ENCODE results near the gene STAB2.

STAB2 gene

DNA sequence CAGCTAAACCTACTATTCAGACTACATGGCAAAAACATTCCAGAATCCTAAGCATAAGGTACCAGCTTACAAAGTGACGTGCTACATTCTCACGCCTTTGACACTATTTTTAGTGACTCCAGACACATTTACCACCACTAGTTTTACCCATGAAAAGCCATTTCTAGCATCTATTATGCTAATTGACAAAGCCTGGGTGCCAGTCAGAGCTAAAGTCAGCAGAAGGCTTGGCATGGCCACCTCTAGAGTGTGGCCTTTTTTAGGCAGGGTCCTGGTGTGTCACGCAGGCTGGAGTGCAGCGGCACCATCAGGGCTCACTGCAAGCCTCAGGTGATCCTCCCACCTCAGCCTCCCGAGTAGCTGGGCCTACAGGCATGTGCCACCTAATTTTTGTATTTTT is 178.2 kb downstream of the STAB2 start:
- no peak overlapping the region for H3K27ac ChIP-seq (ENCODE audit: low read depth, low read length)
- no peaks in the 10 kb centered on the region for H3K9me3 ChIP-seq (ENCODE audit: control insufficient read depth, insufficient read depth, low read length)
- no peak overlapping the region for H3K9ac ChIP-seq (ENCODE audit: low read depth, low read length)
- H3K36me3 ChIP-seq (ENCODE audit: control insufficient read depth, insufficient read depth, low read length), result peaks cover 11% of the 10 kb centered on the region
- H3K27me3 ChIP-seq (ENCODE audit: control insufficient read depth, insufficient read depth, low read length), result no peaks in the 10 kb centered on the region
- H3K4me3 ChIP-seq (ENCODE audit: low read depth, low read length), result no peak overlapping the region
- H3K4me1 ChIP-seq (ENCODE audit: control insufficient read depth, insufficient read depth, low read length), result peaks cover 11% of the 10 kb centered on the region; the same call in 1 of the 2 replicates

DNA sequence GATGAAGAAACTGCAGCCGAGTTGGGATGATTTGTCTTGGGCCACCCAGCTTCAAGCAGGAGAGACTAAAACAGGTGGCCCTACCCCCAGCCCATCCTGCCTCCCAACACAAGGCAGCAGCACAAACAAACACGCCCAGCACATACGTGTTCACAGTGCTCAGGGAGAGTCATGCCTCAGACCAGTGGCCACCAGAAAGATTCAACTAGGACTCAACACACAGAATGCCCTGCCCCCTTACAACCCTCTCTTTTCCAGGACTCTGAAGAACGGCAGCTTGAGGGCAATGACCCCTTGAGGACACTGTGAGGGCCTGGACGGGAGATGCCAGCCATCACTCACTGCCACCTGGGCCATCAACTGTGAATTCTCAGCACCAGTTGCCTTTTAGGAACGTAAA is 179.0 kb downstream of the STAB2 start:
- Histone ChIP-seq H3K27me3 (ENCODE audit: control insufficient read depth, insufficient read depth, low read length) (no peaks in the 10 kb centered on the region), H3K36me3 (ENCODE audit: control insufficient read depth, insufficient read depth, low read length) (peaks cover 14% of the 10 kb centered on the region), H3K4me1 (ENCODE audit: control insufficient read depth, insufficient read depth, low read length) (peaks cover 11% of the 10 kb centered on the region; the same call in 1 of the 2 replicates), H3K27ac (ENCODE audit: low read depth, low read length) (no peak overlapping the region), H3K4me3 (ENCODE audit: low read depth, low read length) (no peak overlapping the region), H3K9ac (ENCODE audit: low read depth, low read length) (no peak overlapping the region), H3K9me3 (ENCODE audit: control insufficient read depth, insufficient read depth, low read length) (no peaks in the 10 kb centered on the region)

DNA sequence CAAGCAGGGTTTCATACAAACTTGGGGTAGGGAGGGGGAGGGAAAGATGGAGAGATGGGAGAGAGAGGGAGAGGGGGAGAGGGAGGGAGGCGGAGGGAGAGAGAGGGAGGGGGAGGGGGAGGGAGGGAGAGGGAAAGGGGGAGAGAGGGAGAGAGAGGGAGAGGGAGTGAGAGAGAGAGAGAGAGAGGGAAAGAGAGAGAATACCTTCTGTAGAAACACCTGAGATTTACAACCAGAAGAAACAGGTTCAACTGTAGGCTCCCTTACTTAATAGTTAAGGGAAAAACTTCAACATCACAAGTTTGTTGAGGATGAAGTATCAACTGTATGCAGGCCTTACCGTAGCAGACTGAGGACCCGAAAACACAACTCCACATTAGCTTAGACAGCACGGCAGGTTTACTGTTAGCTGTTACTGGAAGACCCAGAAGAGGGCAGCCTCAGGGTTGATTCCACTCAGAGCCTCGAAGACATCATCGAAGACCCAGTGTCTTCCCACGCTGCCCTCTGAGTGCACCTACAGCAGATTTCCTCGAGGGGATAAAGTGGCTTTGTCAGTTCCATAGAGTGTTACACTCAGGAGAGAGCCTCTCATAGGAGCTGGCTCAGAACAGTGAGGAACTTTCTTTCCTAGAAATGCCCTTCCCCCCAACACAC is 181.5 kb downstream of the STAB2 start:
- Histone ChIP-seq H3K9ac (ENCODE audit: low read depth, low read length) (no peak overlapping the region), H3K9me3 (ENCODE audit: control insufficient read depth, insufficient read depth, low read length) (no peaks in the 10 kb centered on the region), H3K27me3 (ENCODE audit: control insufficient read depth, insufficient read depth, low read length) (no peaks in the 10 kb centered on the region), H3K27ac (ENCODE audit: low read depth, low read length) (no peak overlapping the region), H3K4me3 (ENCODE audit: low read depth, low read length) (no peak overlapping the region), H3K4me1 (ENCODE audit: control insufficient read depth, insufficient read depth, low read length) (peaks cover 15% of the 10 kb centered on the region; the same call in 1 of the 2 replicates), H3K36me3 (ENCODE audit: control insufficient read depth, insufficient read depth, low read length) (peaks cover 10% of the 10 kb centered on the region)

DNA sequence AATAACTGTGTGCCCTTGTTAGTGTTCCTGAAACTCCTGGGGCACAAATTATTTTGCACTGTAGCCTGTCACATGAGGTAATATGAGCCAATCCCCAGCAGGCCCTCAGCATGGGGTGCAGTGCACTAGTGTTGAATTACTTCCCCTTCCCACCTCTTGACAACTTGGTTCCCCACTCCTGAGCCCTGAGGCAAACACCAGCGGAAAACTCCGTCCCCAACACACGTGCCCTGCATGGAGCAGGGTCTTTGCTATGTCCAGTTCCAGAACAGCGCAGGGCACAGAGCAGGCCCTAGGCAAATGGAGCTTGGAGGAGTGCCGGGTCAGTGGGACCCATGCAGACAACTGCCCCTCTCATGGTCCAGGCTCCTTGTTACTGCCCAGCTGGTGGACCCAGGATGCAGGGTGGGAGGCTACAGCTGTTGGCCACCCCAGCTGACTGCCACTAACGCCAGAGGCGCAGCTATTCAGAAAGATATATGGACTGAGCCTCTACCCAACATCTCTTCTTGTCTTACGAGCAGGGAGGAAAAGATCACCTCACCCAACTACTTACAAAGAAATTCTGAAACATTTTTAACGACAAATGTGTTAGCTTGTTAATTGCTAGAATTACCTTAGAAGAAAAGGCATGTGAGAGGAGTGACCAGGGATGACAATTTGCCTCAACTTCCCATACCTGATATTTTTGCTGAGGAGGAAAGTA is 182.3 kb downstream of the STAB2 start:
- Histone ChIP-seq H3K27me3 (ENCODE audit: control insufficient read depth, insufficient read depth, low read length) (no peaks in the 10 kb centered on the region), H3K9me3 (ENCODE audit: control insufficient read depth, insufficient read depth, low read length) (no peaks in the 10 kb centered on the region), H3K36me3 (ENCODE audit: control insufficient read depth, insufficient read depth, low read length) (peaks cover 10% of the 10 kb centered on the region), H3K27ac (ENCODE audit: low read depth, low read length) (no peak overlapping the region), H3K9ac (ENCODE audit: low read depth, low read length) (no peak overlapping the region), H3K4me1 (ENCODE audit: control insufficient read depth, insufficient read depth, low read length) (peaks cover 15% of the 10 kb centered on the region; the same call in 1 of the 2 replicates), H3K4me3 (ENCODE audit: low read depth, low read length) (no peak overlapping the region)

DNA sequence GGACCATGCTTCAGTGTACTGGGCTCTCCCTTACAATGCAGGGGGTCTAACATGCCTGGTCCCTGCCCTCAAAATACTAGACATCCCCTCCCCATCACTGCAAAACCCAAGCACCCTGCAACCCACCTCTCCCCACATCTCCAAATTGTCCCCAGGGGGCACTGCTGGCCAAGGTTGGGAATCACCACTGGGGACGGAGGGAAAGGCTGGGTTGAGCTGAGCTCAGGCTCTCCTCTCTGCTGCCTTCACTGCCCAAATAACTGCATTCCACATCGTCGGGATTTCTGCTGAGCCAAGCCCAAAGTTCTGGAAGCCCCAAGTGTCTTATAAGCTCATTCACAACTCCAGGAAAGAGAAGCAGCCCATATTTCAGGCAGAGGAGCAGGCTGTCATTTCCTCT is 184.4 kb downstream of the STAB2 start:
- Histone ChIP-seq H3K27ac (ENCODE audit: low read depth, low read length) (no peak overlapping the region), H3K4me1 (ENCODE audit: control insufficient read depth, insufficient read depth, low read length) (peaks cover 15% of the 10 kb centered on the region; the same call in 1 of the 2 replicates), H3K27me3 (ENCODE audit: control insufficient read depth, insufficient read depth, low read length) (no peaks in the 10 kb centered on the region), H3K4me3 (ENCODE audit: low read depth, low read length) (no peak overlapping the region), H3K9ac (ENCODE audit: low read depth, low read length) (no peak overlapping the region), H3K36me3 (ENCODE audit: control insufficient read depth, insufficient read depth, low read length) (peaks cover 13% of the 10 kb centered on the region), H3K9me3 (ENCODE audit: control insufficient read depth, insufficient read depth, low read length) (no peaks in the 10 kb centered on the region)

DNA sequence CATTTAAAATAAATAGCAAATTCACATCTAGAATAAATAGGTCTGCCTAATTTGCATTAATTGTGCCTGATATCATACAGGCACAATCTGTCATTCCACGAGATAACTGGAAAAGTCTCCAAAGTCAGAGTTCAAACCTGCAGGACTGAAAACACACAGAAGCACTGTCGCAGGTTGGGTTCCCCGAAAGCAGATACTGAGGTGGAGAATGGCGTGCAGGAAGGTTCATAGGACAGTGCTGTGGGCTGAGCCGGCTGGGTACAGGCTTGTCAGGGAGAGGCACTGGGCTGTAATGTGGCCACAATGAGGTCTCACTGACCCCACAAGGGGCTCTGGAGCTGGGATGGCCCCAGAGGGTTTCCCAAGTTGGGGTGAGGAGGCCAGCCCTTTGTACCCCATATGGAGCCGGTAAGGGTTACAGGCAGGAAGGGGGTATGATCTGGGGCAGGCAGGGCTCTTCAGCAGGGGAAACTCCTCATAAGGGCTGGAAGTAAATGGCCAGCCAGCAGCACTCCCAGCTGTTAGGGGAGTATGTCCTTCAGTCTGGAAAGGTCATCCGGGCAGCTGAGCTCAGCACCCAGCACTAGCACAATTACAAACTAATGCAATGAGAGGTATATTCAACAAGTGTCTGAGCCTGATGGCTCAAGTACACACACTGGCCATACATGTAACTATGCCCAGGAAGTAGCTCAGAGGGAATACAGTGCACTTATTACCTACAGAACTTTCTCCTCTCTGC is 185.5 kb downstream of the STAB2 start:
- Histone ChIP-seq H3K4me3 (ENCODE audit: low read depth, low read length) (no peak overlapping the region), H3K27ac (ENCODE audit: low read depth, low read length) (no peak overlapping the region)

DNA sequence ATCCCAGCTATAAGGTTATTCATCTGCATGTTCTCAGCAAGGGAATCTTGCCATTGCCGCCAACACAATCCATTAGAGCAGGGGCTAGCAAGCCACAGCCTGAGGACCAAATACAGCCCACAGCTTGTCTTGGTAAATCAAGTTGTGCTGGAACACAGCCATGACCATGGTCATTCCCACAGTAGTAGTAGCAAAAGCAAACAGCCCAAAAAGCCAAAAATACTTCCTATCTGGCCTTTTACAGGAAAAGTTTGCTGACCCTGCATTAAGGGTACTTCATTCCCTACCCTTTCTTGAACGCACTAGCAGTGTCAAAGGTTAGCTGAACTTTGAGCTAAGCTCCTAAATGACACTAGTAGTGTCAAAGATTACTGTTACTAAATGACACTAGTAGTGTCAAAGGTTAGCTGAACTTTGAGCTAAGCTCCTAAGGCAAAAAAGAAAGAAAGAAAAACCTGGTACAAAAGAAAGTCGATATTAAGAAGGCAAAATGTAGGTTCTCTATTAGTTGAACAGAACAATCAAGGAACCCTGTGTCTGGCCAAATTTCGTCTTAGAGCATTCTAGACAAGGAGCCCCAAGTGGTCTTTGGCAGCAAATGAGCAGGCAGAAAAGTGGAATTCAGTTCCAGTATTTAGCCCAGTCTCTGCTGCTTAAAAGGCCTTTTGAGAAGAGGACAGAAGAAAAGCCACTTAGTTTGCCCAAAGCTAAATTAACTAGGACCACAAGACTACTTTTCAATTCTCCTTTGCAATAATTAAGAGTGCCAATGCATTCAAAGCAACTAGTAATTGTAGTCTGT is 186.2 kb downstream of the STAB2 start:
- no peaks in the 10 kb centered on the region for H3K9me3 ChIP-seq (ENCODE audit: control insufficient read depth, insufficient read depth, low read length)
- peaks cover 25% of the 10 kb centered on the region for H3K36me3 ChIP-seq (ENCODE audit: control insufficient read depth, insufficient read depth, low read length)
- no peak overlapping the region for H3K9ac ChIP-seq (ENCODE audit: low read depth, low read length)
- no peak overlapping the region for H3K4me3 ChIP-seq (ENCODE audit: low read depth, low read length)
- no peaks in the 10 kb centered on the region for H3K27me3 ChIP-seq (ENCODE audit: control insufficient read depth, insufficient read depth, low read length)
- H3K4me1 ChIP-seq (ENCODE audit: control insufficient read depth, insufficient read depth, low read length), result peaks cover 15% of the 10 kb centered on the region; the same call in 1 of the 2 replicates
- H3K27ac ChIP-seq (ENCODE audit: low read depth, low read length), result no peak overlapping the region

More for the DNA sequence above, 185.5 kb downstream of the STAB2 start:
- Histone ChIP-seq H3K4me1 (ENCODE audit: control insufficient read depth, insufficient read depth, low read length) (peaks cover 15% of the 10 kb centered on the region; the same call in 1 of the 2 replicates), H3K27me3 (ENCODE audit: control insufficient read depth, insufficient read depth, low read length) (no peaks in the 10 kb centered on the region), H3K9me3 (ENCODE audit: control insufficient read depth, insufficient read depth, low read length) (no peaks in the 10 kb centered on the region), H3K9ac (ENCODE audit: low read depth, low read length) (no peak overlapping the region), H3K36me3 (ENCODE audit: control insufficient read depth, insufficient read depth, low read length) (peaks cover 21% of the 10 kb centered on the region)

DNA sequence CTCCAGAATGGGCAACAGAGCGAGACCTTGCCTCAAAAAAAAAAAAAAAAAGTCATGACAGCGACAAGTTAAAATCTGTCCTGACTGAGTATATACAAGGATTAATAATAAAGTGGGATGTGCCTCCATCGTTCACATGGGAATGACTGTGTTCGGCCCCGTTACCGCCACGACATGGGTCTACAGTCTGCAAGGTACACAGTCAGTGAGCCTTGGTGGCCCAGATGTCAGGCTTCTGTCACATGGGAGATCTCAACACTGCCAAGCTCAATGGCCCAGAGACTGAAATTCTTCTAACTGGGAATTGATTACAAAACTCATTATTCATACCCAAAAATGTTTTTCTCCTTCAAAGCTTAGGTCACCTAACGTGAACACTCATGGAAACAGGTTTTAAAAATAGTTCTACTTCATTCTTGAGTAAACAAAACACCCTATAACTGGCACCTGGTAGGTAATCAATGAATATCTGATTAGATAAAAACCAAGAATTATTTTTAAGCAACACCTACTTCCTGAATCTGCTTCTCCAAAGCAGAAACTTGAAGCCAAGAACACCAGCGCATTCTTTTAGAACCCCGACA is 188.0 kb downstream of the STAB2 start:
- H3K4me1 ChIP-seq (ENCODE audit: control insufficient read depth, insufficient read depth, low read length), result 0 out of 2 replicates have a peak, but pooled peaks cover 3% of the 10 kb centered on the region
- H3K9me3 ChIP-seq (ENCODE audit: control insufficient read depth, insufficient read depth, low read length), result no peaks in the 10 kb centered on the region
- no peak overlapping the region for H3K4me3 ChIP-seq (ENCODE audit: low read depth, low read length)
- H3K9ac ChIP-seq (ENCODE audit: low read depth, low read length), result no peak overlapping the region
- no peak overlapping the region for H3K27ac ChIP-seq (ENCODE audit: low read depth, low read length)
- no peaks in the 10 kb centered on the region for H3K27me3 ChIP-seq (ENCODE audit: control insufficient read depth, insufficient read depth, low read length)
- H3K36me3 ChIP-seq (ENCODE audit: control insufficient read depth, insufficient read depth, low read length), result peaks cover 39% of the 10 kb centered on the region

DNA sequence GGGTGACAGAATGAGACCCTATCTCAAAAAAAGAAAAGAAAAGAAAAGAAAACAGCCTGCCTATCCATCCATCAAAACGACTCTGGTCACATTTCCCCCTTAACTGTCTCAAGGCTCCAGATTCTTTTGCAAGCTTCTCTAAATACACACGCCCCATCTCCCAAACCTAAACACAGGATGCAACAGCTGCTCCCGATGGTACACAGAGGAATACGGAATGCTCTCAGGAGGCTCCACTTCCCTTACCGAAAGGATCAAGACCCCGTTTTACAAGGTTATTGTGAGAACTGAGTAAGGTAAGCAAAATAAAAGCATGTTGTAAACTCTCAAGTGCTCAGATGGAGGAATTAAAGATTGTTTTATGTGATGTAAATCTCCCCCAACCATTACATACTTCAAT is 191.7 kb downstream of the STAB2 start:
- H3K27ac ChIP-seq (ENCODE audit: low read depth, low read length), result no peak overlapping the region
- H3K9me3 ChIP-seq (ENCODE audit: control insufficient read depth, insufficient read depth, low read length), result no peaks in the 10 kb centered on the region
- no peak overlapping the region for H3K4me3 ChIP-seq (ENCODE audit: low read depth, low read length)
- no peaks in the 10 kb centered on the region for H3K4me1 ChIP-seq (ENCODE audit: control insufficient read depth, insufficient read depth, low read length)
- no peak overlapping the region for H3K9ac ChIP-seq (ENCODE audit: low read depth, low read length)
- H3K27me3 ChIP-seq (ENCODE audit: control insufficient read depth, insufficient read depth, low read length), result no peaks in the 10 kb centered on the region
- H3K36me3 ChIP-seq (ENCODE audit: control insufficient read depth, insufficient read depth, low read length), result peaks cover 61% of the 10 kb centered on the region

DNA sequence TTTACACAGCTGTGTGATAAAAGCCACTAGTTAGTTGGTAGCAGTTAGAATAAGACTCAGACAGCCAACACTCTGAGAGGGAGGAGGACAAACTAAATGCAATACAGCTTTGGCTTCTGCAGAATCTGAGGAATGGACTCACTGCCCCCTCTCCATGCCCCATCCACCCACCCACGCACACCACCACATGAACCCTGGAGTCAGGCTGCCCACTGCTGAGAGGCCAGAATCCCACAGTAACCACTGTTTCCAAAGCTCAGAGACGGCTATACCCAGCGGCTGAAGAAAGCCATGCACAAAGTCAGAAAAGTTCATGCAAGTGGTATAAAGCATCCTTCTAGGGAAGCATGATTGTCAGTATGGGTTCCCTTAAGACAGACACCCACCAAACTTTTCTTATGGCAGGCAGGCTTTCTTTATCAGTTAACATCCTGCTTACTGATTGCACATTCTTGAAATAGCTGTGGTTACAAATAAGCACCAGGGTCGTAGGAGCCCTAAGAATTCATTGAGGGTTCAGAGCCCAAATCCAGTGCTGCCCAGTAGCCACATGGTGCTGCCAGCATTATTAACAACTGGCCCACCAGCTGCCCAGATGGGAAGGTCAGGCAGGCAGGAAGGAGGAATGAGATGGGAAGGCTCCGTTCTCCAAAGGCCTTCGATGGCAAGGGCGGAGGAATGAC is 192.5 kb downstream of the STAB2 start:
- no peaks in the 10 kb centered on the region for H3K9me3 ChIP-seq (ENCODE audit: control insufficient read depth, insufficient read depth, low read length)
- no peaks in the 10 kb centered on the region for H3K27me3 ChIP-seq (ENCODE audit: control insufficient read depth, insufficient read depth, low read length)
- peaks cover 69% of the 10 kb centered on the region for H3K36me3 ChIP-seq (ENCODE audit: control insufficient read depth, insufficient read depth, low read length)
- no peaks in the 10 kb centered on the region for H3K4me1 ChIP-seq (ENCODE audit: control insufficient read depth, insufficient read depth, low read length)
- H3K4me3 ChIP-seq (ENCODE audit: low read depth, low read length), result no peak overlapping the region
- no peak overlapping the region for H3K27ac ChIP-seq (ENCODE audit: low read depth, low read length)
- no peak overlapping the region for H3K9ac ChIP-seq (ENCODE audit: low read depth, low read length)

Data from HUES48 (cell line).